ENCODE measurements around the gene MPHOSPH8. TPM values are rescaled to one million over a fixed set of nuclear protein-coding genes. Genes with fewer than 3 reads are reported as not detected.
A peak's percentile ranks its signal among the peaks of the same experiment; 100 is the strongest.

Gene MPHOSPH8
- total RNA-seq, 2 experiments from 2014 or later, result 32.6 to 37.6 TPM

- no peak overlapping the region for H3K27ac Mint-ChIP-seq
- peak; percentile 56 for DNase-seq
- H3K36me3 Mint-ChIP-seq, result peaks cover 6% of the 10 kb centered on the region
- H3K4me3 Mint-ChIP-seq, result peak overlapping the region; percentile 50
- no peaks in the 10 kb centered on the region for H3K4me1 Mint-ChIP-seq (ENCODE audit: low read depth)
- CTCF ChIA-PET, result interaction anchor here (1.0 to 1.2 kb wide), 2 partner anchors 15 to 448 kb away, joined by 3 to 5 read pairs; no protein-coding TSS in a partner anchor
- H3K27me3 Mint-ChIP-seq, result peaks cover 41% of the 10 kb centered on the region
- POLR2A ChIA-PET, result interaction anchor here (0.9 kb wide), 1 partner anchor 32 kb away, joined by 3 read pairs; no protein-coding TSS in a partner anchor
- H3K9me3 Mint-ChIP-seq, result peaks cover 15% of the 10 kb centered on the region
- intact Hi-C loops (cut with micrococcal nuclease), result loop anchor here (2.0 kb wide), 1 partner anchor 15 kb away; no protein-coding TSS in a partner anchor
Observed at GRCh38 chr13:19601749-19602725, 31.4 kb upstream of the MPHOSPH8 start.

GRCh38 chr13:19604306-19604705, 29.2 kb upstream of the MPHOSPH8 start:
- CTCF ChIA-PET, result no interaction called here
- POLR2A ChIA-PET, result no interaction called here
- no peak overlapping the region for H3K4me3 Mint-ChIP-seq
- no peak for DNase-seq
- peaks cover 31% of the 10 kb centered on the region for H3K27me3 Mint-ChIP-seq
- no peaks in the 10 kb centered on the region for H3K4me1 Mint-ChIP-seq (ENCODE audit: low read depth)
- no peak overlapping the region for H3K27ac Mint-ChIP-seq
- H3K36me3 Mint-ChIP-seq, result peaks cover 6% of the 10 kb centered on the region
- H3K9me3 Mint-ChIP-seq, result peaks cover 15% of the 10 kb centered on the region
- intact Hi-C loops (cut with micrococcal nuclease), result no loop called here

DNA sequence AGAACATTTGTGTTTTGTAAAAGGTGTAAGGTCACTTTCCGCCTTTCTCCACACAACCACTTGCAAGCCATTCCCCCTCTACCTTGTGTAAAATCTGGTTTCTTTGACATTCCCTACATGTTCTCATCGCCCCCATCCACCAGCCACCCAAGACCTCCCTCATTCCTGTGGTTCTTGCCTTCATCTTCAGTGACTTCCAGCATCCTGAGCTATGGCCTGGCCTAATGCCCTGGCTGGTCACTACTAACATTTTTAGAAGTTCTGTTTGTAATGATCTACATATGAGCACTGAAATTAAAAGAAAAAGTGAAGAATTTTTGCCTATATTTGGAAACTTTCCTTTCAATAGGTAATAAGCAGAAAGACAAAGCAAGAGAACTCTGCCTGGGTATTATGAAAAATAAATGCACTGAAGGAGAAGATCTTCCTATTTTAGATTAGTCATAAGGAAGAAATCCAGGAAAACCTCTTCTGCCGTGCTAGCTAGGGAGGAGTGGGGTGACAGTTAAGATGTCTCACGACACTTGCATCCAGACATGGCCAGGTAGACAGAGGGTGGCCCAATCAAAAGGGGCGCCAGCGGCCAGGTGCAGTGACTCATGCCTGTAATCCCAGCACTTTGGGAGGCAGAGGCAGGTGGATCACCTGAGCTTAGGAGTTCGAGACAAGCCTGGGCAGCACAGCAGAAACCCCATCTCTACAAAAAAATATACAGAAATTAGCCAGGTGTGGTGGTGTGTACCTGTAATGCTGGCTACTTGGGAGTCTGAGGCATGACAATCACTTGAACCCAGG, 28.1 kb upstream of the MPHOSPH8 start:
- Mint-ChIP-seq H3K4me3 (no peak overlapping the region), H3K27ac (no peak overlapping the region), H3K4me1 (ENCODE audit: low read depth) (no peaks in the 10 kb centered on the region), H3K27me3 (peaks cover 30% of the 10 kb centered on the region), H3K36me3 (peaks cover 6% of the 10 kb centered on the region), H3K9me3 (peaks cover 15% of the 10 kb centered on the region)
- DNase-seq, result no peak
- CTCF ChIA-PET, result interaction anchor here (1.4 kb wide), 1 partner anchor 28 kb away, joined by 3 read pairs; the partner anchor contains the start of gene MPHOSPH8
- POLR2A ChIA-PET, result no interaction called here
- intact Hi-C loops (cut with micrococcal nuclease), result no loop called here

DNA sequence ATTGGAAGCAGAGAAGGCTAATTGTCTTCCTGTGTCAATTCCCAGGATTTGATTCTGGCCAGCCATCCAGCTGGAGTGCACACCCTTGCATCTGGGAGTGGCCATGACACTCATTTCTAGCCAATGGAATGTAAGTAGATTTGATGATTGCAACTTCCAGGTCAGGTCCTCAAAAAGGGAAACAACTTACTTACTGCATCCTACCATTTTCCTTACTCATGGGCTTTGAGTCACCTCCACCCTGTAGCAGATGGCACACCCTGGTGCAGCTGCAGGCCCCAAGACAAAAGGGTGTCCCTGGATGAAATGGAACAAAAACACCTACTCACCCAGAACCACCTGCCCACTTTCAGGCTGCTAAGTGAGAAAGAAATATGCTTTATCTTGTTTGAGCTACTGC, 27.3 kb upstream of the MPHOSPH8 start:
- H3K27me3 Mint-ChIP-seq, result peaks cover 28% of the 10 kb centered on the region
- ChIA-PET CTCF (interaction anchor here (1.4 kb wide), 1 partner anchor 27 kb away, joined by 3 read pairs; the partner anchor contains the start of gene MPHOSPH8), POLR2A (no interaction called here)
- H3K4me1 Mint-ChIP-seq (ENCODE audit: low read depth), result no peaks in the 10 kb centered on the region
- intact Hi-C loops (cut with micrococcal nuclease), result no loop called here
- H3K36me3 Mint-ChIP-seq, result peaks cover 6% of the 10 kb centered on the region
- no peak for DNase-seq
- H3K9me3 Mint-ChIP-seq, result peaks cover 15% of the 10 kb centered on the region
- no peak overlapping the region for H3K4me3 Mint-ChIP-seq
- no peak overlapping the region for H3K27ac Mint-ChIP-seq

DNA sequence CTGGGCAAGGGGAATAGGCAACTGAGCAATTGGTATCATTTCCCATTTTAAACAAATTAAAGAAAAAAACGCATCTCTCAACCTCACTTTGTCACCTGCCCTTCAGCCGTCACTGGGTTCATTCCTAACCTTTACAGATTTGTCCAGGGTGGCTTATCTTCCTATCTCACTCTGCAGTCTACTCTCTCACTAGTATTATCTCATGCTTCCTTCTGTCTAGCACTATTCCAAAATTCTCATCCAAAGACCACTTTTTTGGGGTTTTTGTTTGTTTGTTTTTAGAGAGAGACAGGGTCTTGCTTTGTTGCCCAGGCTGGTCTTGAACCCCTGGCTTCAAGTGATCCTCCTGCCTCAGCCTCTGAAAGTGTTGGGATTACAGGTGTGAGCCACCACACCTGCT, 26.7 kb upstream of the MPHOSPH8 start:
- Mint-ChIP-seq H3K9me3 (peaks cover 15% of the 10 kb centered on the region), H3K4me3 (no peak overlapping the region), H3K36me3 (peaks cover 6% of the 10 kb centered on the region), H3K27ac (no peak overlapping the region), H3K27me3 (peaks cover 28% of the 10 kb centered on the region), H3K4me1 (ENCODE audit: low read depth) (no peaks in the 10 kb centered on the region)
- CTCF ChIA-PET, result no interaction called here
- no peak for DNase-seq
- intact Hi-C loops (cut with micrococcal nuclease), result no loop called here
- POLR2A ChIA-PET, result no interaction called here

- ChIA-PET POLR2A (no interaction called here), CTCF (no interaction called here)
- no peak overlapping the region for H3K4me3 Mint-ChIP-seq
- no peak for DNase-seq
- peaks cover 6% of the 10 kb centered on the region for H3K36me3 Mint-ChIP-seq
- no peaks in the 10 kb centered on the region for H3K4me1 Mint-ChIP-seq (ENCODE audit: low read depth)
- peaks cover 27% of the 10 kb centered on the region for H3K27me3 Mint-ChIP-seq
- intact Hi-C loops (cut with micrococcal nuclease), result no loop called here
- peaks cover 15% of the 10 kb centered on the region for H3K9me3 Mint-ChIP-seq
- no peak overlapping the region for H3K27ac Mint-ChIP-seq
Observed at GRCh38 chr13:19607523-19608078, 25.9 kb upstream of the MPHOSPH8 start.

DNA sequence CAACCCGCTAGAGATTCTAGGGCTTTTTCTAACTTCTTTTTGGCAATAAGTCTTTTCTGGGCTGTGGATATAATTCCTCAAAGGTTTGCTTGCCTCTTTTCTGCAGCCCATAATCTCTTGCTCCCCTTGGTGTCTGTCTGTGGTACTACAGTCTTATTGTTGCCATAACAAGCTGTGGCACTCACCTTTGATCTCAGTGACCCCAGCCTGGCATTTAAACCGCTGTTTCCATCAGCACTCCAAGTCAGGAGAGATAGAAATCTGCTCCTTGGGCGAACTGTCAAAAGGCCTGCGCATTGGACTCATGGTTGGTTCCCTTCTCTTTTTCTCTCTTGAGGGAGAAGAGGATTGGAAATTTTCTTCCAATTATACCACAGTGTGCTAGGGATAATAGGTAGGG, 14.5 kb upstream of the MPHOSPH8 start:
- POLR2A ChIA-PET, result no interaction called here
- intact Hi-C loops (cut with micrococcal nuclease), result no loop called here
- no peak for DNase-seq
- Mint-ChIP-seq H3K27ac (no peak overlapping the region), H3K4me1 (ENCODE audit: low read depth) (no peaks in the 10 kb centered on the region), H3K9me3 (peaks cover 7% of the 10 kb centered on the region), H3K27me3 (peaks cover 22% of the 10 kb centered on the region), H3K36me3 (peaks cover 6% of the 10 kb centered on the region), H3K4me3 (no peak overlapping the region)
- CTCF ChIA-PET, result no interaction called here

GRCh38 chr13:19622193-19622592, 11.3 kb upstream of the MPHOSPH8 start:
- CTCF ChIA-PET, result no interaction called here
- H3K9me3 Mint-ChIP-seq, result peaks cover 7% of the 10 kb centered on the region
- intact Hi-C loops (cut with micrococcal nuclease), result no loop called here

GRCh38 chr13:19624265-19624664, 9.2 kb upstream of the MPHOSPH8 start:
- no peak for DNase-seq
- POLR2A ChIA-PET, result no interaction called here
- H3K4me3 Mint-ChIP-seq, result no peak overlapping the region
- H3K4me1 Mint-ChIP-seq (ENCODE audit: low read depth), result no peaks in the 10 kb centered on the region
- H3K27me3 Mint-ChIP-seq, result peaks cover 22% of the 10 kb centered on the region
- intact Hi-C loops (cut with micrococcal nuclease), result no loop called here
- CTCF ChIA-PET, result no interaction called here
- no peaks in the 10 kb centered on the region for H3K36me3 Mint-ChIP-seq
- H3K27ac Mint-ChIP-seq, result no peak overlapping the region
- no peaks in the 10 kb centered on the region for H3K9me3 Mint-ChIP-seq

More at GRCh38 chr13:19622193-19622592, 11.3 kb upstream of the MPHOSPH8 start:
- H3K36me3 Mint-ChIP-seq, result peaks cover 6% of the 10 kb centered on the region
- H3K4me3 Mint-ChIP-seq, result no peak overlapping the region
- H3K4me1 Mint-ChIP-seq (ENCODE audit: low read depth), result no peaks in the 10 kb centered on the region
- no peak for DNase-seq
- H3K27me3 Mint-ChIP-seq, result peaks cover 27% of the 10 kb centered on the region
- no peak overlapping the region for H3K27ac Mint-ChIP-seq
- POLR2A ChIA-PET, result no interaction called here

DNA sequence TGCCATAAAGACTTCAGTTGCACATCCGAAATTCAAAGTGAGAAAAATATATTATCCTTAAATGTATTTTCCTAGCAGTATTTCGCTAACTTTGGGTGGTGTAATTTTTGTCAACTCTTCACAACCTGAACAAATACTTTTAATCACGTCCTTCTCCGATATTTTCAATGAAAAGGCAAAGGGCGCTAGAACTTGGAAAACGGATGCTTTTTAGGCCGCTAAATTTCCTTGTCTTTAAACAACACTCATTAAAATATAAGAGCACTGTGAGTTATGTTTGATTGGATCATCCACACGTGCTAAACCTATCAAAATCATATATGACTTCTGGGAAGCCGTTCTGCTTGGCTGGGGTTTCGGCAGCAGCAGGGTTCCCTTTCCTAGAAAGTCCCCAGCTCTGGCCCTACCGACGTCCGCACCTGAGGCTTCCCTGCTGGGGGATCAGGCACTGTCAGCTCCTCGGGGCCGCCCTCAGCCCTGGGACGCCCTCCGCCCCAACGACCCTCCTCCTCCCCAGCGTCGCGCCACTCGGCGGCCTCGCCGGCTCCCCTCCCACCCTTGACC, 462 bp upstream of the MPHOSPH8 start:
- H3K4me1 Mint-ChIP-seq (ENCODE audit: low read depth), result peaks cover 23% of the 10 kb centered on the region
- peak overlapping the region; percentile 98 for H3K27ac Mint-ChIP-seq
- peak overlapping the region; percentile 100 for H3K4me3 Mint-ChIP-seq
- H3K36me3 Mint-ChIP-seq, result peaks cover 7% of the 10 kb centered on the region
- intact Hi-C loops (cut with micrococcal nuclease), result loop anchor here (1.0 kb wide), 5 partner anchors 46 to 528 kb away; partner anchors contain the start of gene GJA3
- no peak for DNase-seq
- POLR2A ChIA-PET, result interaction anchor here (0.7 to 1.8 kb wide), 4 partner anchors 12 to 150 kb away, joined by 3 to 5 read pairs (median 4); partner anchors contain the start of gene PSPC1
- peaks cover 4% of the 10 kb centered on the region for H3K9me3 Mint-ChIP-seq
- CTCF ChIA-PET, result interaction anchor here (0.5 to 0.7 kb wide), 2 partner anchors 28 to 97 kb away, joined by 3 to 4 read pairs; no protein-coding TSS in a partner anchor
- H3K27me3 Mint-ChIP-seq, result peaks cover 2% of the 10 kb centered on the region

GRCh38 chr13:19634256-19634740, 839 bp downstream of the MPHOSPH8 start:
- ChIA-PET CTCF (interaction anchor here (1.2 to 1.5 kb wide), 2 partner anchors 47 to 230 kb away, joined by 3 to 5 read pairs; partner anchors contain the start of gene ZMYM5), POLR2A (interaction anchor here (0.7 to 1.8 kb wide), 4 partner anchors 11 to 226 kb away, joined by 3 to 5 read pairs (median 4); partner anchors contain the start of gene PSPC1)
- Mint-ChIP-seq H3K27me3 (peaks cover 2% of the 10 kb centered on the region), H3K36me3 (peaks cover 7% of the 10 kb centered on the region), H3K4me3 (peak overlapping the region; percentile 100), H3K9me3 (peaks cover 4% of the 10 kb centered on the region), H3K4me1 (ENCODE audit: low read depth) (peaks cover 28% of the 10 kb centered on the region), H3K27ac (peak overlapping the region; percentile 98)
- no peak for DNase-seq
- intact Hi-C loops (cut with micrococcal nuclease), result no loop called here

Data from activated CD4-positive, alpha-beta memory T cell treated with anti-CD3 and anti-CD28 coated beads for 36 hours (primary cell).